ENCODE data around the gene SNX4. TPM values are rescaled to one million over a fixed set of nuclear protein-coding genes. Genes with fewer than 3 reads are reported as not detected.

SNX4 gene
- total and polyA plus RNA-seq, 2 of the 8 experiments (the other 6 are each of a cell fraction or from before 2014, with no cell fraction given): 7.2 to 23.1 TPM

DNA sequence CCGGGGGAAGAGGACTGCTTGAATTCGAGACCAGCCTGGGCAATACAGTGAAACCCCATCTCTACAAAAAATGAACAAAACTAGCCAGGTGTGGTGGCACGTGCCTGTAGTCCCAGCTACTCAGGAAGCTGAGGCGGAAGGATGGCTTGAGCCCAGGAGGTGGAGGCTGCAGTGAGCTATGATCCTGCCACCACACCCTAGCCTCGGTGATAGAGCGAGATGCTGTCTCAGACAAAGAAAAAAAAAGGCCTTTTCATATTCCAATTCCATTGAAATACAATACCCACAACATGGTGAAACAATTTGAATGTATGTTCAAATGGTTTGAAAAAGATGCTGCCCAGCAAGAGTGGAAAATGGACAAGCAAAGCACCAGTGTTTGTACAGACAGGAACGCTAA lies 83.1 kb downstream of the SNX4 start:
- peaks cover 0 to 6% (median 2%) of the 10 kb centered on the region in 4 experiments; a peak in 3 of 7 replicates for H3K4me1 ChIP-seq (replicated peaks in 1 of 4; ENCODE audit: control insufficient read depth in 3 of 4, insufficient read depth in 4 of 4, low read length in 3 of 4)
- H2BK20ac ChIP-seq (ENCODE audit: low read length): no peak overlapping the region
- H3K9ac ChIP-seq (replicated peaks in 1 of 4; ENCODE audit: extremely low read depth in 1 of 4, low read depth in 3 of 4, low read length in 3 of 4): no peak overlapping the region
- H4K5ac ChIP-seq (ENCODE audit: insufficient read length, low read depth, low read length): no peak overlapping the region
- H4K20me1 ChIP-seq (replicated peaks in 1 of 2; ENCODE audit: control insufficient read depth in 1 of 2, insufficient read depth in 2 of 2, low read length in 2 of 2): no peaks in the 10 kb centered on the region
- no peak overlapping the region for H2BK12ac ChIP-seq (ENCODE audit: low read depth, low read length)
- no peak overlapping the region for H3K27ac ChIP-seq (ENCODE audit: low read depth, low read length)
- POLR2A ChIA-PET (ENCODE audit: partially characterized antibody): interaction anchor here (0.7 kb wide), 1 partner anchor 83 kb away, joined by 3 read pairs; the partner anchor contains the start of gene SNX4
- H3K4ac ChIP-seq (replicated peaks; ENCODE audit: insufficient read length, low read depth, low read length): no peak overlapping the region
- no peaks in the 10 kb centered on the region for H3K79me1 ChIP-seq (ENCODE audit: low read depth, low read length)
- H3K23me2 ChIP-seq (ENCODE audit: low read depth, low read length): no peaks in the 10 kb centered on the region
- no peak overlapping the region for H2AK5ac ChIP-seq (ENCODE audit: low read depth, low read length)
- CTCF ChIA-PET (ENCODE audit: partially characterized antibody): interaction anchor here (0.6 to 2.2 kb wide), 17 partner anchors 8 to 748 kb away, joined by 3 to 6 read pairs (median 3); no protein-coding TSS in a partner anchor
- H3K4me3 ChIP-seq (ENCODE audit: extremely low read depth in 1 of 4, insufficient read depth in 2 of 4, low read depth in 3 of 4, low read length in 4 of 4): no peak overlapping the region
- DNase-seq (ENCODE audit: low read depth in 1 of 2, low spot score in 2 of 2) (no peak), FAIRE-seq (no peak)
- no peak overlapping the region for H4K8ac ChIP-seq (ENCODE audit: extremely low read depth, insufficient read depth, low read length)
- H3K4me2 ChIP-seq (ENCODE audit: insufficient read depth in 1 of 2, low read depth in 2 of 2, low read length in 2 of 2): no peak overlapping the region
- H3K27me3 ChIP-seq (replicated peaks in 1 of 4; ENCODE audit: control insufficient read depth in 3 of 4, extremely low read depth in 1 of 4, insufficient read depth in 3 of 4, low read length in 3 of 4): no peaks in the 10 kb centered on the region
- H3K36me3 ChIP-seq (ENCODE audit: control insufficient read depth in 2 of 4, insufficient read depth in 4 of 4, low read length in 3 of 4): no peaks in the 10 kb centered on the region
- H3K14ac ChIP-seq (ENCODE audit: insufficient read length): no peak overlapping the region
- H3K9me3 ChIP-seq (ENCODE audit: insufficient read depth in 2 of 2, low read depth in 1 of 2, low read length in 1 of 2): no peaks in the 10 kb centered on the region
- H2AFZ ChIP-seq (ENCODE audit: low read length): no peak overlapping the region
- no peak overlapping the region for H4K91ac ChIP-seq (replicated peaks; ENCODE audit: insufficient read length, low read length)
- H2BK120ac ChIP-seq (replicated peaks; ENCODE audit: low read depth, low read length): no peak overlapping the region
- no peak overlapping the region for H3K18ac ChIP-seq (ENCODE audit: extremely low read depth, low read length)
- WGBS, 2 experiments (ENCODE audit: extremely low coverage in 1 of 2, insufficient coverage in 1 of 2, insufficient read length in 1 of 2, insufficient replicate concordance in 2 of 2, low coverage in 1 of 2, low lambda C conversion rate in 2 of 2, missing lambda C conversion rate in 1 of 2): 87% methylated on average over 7 of the region's 7 CpGs; no CpG with 5 or more reads in 1 of the 2 experiments
- H3K23ac ChIP-seq (ENCODE audit: insufficient read length): no peak overlapping the region
- no peak overlapping the region for H2BK15ac ChIP-seq (ENCODE audit: low read length)
- no peak overlapping the region for H2BK5ac ChIP-seq (ENCODE audit: low read depth, low read length)
- H3K79me2 ChIP-seq (ENCODE audit: control insufficient read depth in 1 of 2, insufficient read depth in 2 of 2, low read length in 2 of 2): no peaks in the 10 kb centered on the region
- no peak overlapping the region for H3K56ac ChIP-seq (replicated peaks; ENCODE audit: insufficient read length, low read depth, low read length)
- TF ChIP-seq SUZ12 (IDR thresholded peaks at IDR 0.05; ENCODE audit: low read length): no peak
- no peak for TF ChIP-seq CBX5 (IDR thresholded peaks at IDR 0.05; ENCODE audit: low read depth, low read length)
- TF ChIP-seq SP2 (IDR thresholded peaks at IDR 0.05; ENCODE audit: low read length): no peak
- no peak for TF ChIP-seq CREB1 (IDR thresholded peaks at IDR 0.05)
- TF ChIP-seq, protein P1, sequence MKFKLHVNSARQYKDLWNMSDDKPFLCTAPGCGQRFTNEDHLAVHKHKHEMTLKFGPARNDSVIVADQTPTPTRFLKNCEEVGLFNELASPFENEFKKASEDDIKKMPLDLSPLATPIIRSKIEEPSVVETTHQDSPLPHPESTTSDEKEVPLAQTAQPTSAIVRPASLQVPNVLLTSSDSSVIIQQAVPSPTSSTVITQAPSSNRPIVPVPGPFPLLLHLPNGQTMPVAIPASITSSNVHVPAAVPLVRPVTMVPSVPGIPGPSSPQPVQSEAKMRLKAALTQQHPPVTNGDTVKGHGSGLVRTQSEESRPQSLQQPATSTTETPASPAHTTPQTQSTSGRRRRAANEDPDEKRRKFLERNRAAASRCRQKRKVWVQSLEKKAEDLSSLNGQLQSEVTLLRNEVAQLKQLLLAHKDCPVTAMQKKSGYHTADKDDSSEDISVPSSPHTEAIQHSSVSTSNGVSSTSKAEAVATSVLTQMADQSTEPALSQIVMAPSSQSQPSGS (IDR thresholded peaks at IDR 0.05; ENCODE audit: low read length): no peak
- TF ChIP-seq SIRT6 (IDR thresholded peaks at IDR 0.05; ENCODE audit: low read length): no peak
- TF ChIP-seq, protein P2, sequence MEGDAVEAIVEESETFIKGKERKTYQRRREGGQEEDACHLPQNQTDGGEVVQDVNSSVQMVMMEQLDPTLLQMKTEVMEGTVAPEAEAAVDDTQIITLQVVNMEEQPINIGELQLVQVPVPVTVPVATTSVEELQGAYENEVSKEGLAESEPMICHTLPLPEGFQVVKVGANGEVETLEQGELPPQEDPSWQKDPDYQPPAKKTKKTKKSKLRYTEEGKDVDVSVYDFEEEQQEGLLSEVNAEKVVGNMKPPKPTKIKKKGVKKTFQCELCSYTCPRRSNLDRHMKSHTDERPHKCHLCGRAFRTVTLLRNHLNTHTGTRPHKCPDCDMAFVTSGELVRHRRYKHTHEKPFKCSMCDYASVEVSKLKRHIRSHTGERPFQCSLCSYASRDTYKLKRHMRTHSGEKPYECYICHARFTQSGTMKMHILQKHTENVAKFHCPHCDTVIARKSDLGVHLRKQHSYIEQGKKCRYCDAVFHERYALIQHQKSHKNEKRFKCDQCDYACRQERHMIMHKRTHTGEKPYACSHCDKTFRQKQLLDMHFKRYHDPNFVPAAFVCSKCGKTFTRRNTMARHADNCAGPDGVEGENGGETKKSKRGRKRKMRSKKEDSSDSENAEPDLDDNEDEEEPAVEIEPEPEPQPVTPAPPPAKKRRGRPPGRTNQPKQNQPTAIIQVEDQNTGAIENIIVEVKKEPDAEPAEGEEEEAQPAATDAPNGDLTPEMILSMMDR (IDR thresholded peaks at IDR 0.05; ENCODE audit: control extremely low read depth in 1 of 3, insufficient read depth in 1 of 3, low read depth in 1 of 3, low read length in 3 of 3): no peak
- TF ChIP-seq NRF1 (IDR thresholded peaks at IDR 0.05; ENCODE audit: low read depth, low read length): no peak
- no peak for TF ChIP-seq TEAD4 (IDR thresholded peaks at IDR 0.05; ENCODE audit: low read depth, low read length)
- TF ChIP-seq SP1 (IDR thresholded peaks at IDR 0.05; ENCODE audit: low read depth, low read length): no peak
- TF ChIP-seq POLR2A (IDR thresholded peaks at IDR 0.05; ENCODE audit: control extremely low read depth in 1 of 2, low read depth in 2 of 2, low read length in 2 of 2): no peak
